ENCODE results near the gene TEX19.

GRCh38 chr17:82384051-82384729 lies 25.1 kb downstream of the TEX19 start:
- TF ChIP-seq CTCF (IDR thresholded peaks at IDR 0.05): no peak
- no peak for TF ChIP-seq POLR2A (IDR thresholded peaks at IDR 0.05)
- TF ChIP-seq POLR2AphosphoS5 (IDR thresholded peaks at IDR 0.05): no peak
- no peak for TF ChIP-seq EP300 (IDR thresholded peaks at IDR 0.05)
